ENCODE results near the gene RAB9A.

Gene RAB9A

DNA sequence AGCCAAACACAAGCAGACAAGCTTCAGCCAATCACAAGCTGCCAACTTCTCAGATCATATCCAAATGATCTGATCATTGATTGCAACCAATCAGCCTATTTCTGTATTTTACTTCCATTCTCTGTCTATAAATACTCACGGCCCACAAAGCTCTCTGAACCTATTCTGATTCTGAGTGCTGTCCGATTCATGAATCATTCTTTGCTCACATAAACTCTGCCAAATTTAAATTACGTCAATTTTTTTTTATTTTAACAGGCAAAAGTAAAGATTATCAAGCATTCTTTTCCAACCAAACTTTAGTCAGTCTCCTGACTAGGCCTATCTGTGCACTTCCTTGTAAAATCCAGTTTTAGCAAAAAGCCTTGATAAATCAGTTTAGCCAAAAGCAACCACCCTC lies 37.8 kb upstream of the RAB9A start:
- Histone ChIP-seq H3K4me2 (ENCODE audit: insufficient read depth, low read length, poor library complexity, severe bottlenecking) (no peak overlapping the region), H3K79me1 (ENCODE audit: low read depth, low read length) (no peaks in the 10 kb centered on the region), H3K23ac (ENCODE audit: low read depth, low read length, poor library complexity) (no peak overlapping the region), H3K27ac (replicated peaks; ENCODE audit: low read length) (no peak overlapping the region), H4K91ac (ENCODE audit: low read depth, low read length, poor library complexity) (no peak overlapping the region), H2BK120ac (ENCODE audit: low read depth, low read length) (no peak overlapping the region), H2BK12ac (ENCODE audit: low read length) (no peak overlapping the region), H3K27me3 (ENCODE audit: control insufficient read depth in 3 of 3, insufficient read depth in 3 of 3, low read depth in 1 of 3, low read length in 3 of 3) (no peaks in the 10 kb centered on the region), H3K4me3 (ENCODE audit: low read length in 2 of 2) (no peak overlapping the region), H2BK5ac (ENCODE audit: low read length) (no peak overlapping the region), H3K18ac (ENCODE audit: low read length) (no peak overlapping the region), H3K4ac (ENCODE audit: low read length) (no peak overlapping the region), H2AK5ac (ENCODE audit: low read depth, low read length) (no peak overlapping the region), H3K4me1 (ENCODE audit: control insufficient read depth in 2 of 2, insufficient read depth in 1 of 2, low read depth in 1 of 2, low read length in 2 of 2) (peaks cover 2 to 3% of the 10 kb centered on the region in 2 donors), H3K9me3 (replicated peaks in 1 of 2; ENCODE audit: control insufficient read depth in 2 of 2, insufficient read depth in 1 of 2, low read depth in 1 of 2, low read length in 2 of 2) (no peaks in the 10 kb centered on the region), H2BK15ac (ENCODE audit: low read length) (no peak overlapping the region), H4K8ac (ENCODE audit: low read depth, low read length) (no peak overlapping the region), H2AFZ (ENCODE audit: low read length) (no peak overlapping the region), H3K14ac (ENCODE audit: low read length) (no peak overlapping the region), H3K9ac (ENCODE audit: low read depth, low read length, poor library complexity) (no peak overlapping the region), H3K36me3 (replicated peaks in 1 of 2; ENCODE audit: control insufficient read depth in 2 of 2, insufficient read depth in 2 of 2, low read length in 2 of 2) (no peaks in the 10 kb centered on the region)
- DNase-seq (ENCODE audit: low spot score), result no peak
- WGBS, 2 donors (ENCODE audit: extremely low coverage in 2 of 2, insufficient read length in 2 of 2, insufficient replicate concordance in 1 of 2), result no CpG with 5 or more reads among the region's 3 CpGs

DNA sequence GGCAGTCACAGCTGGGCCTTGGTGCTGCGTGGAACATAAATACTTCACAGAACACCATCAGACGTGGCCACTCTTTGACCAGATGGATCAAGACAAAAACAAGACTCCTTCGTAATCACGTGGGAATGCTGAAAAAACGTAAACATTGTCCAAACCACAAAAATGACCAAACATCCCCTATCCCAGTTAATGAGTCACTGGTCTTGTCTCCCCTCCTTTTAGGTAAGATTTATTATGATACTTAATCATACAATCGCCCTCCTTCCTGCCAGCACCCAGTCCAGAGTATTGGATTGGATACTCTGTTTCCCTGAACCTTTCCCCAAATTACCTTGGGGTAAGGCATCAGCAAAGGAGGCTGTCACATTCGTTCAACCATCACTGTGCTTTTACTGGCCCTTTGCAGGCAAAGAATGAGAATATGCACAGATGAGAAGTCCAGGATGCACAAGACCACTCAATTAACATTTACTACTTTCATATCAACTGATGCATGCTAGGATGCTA lies 36.6 kb upstream of the RAB9A start:
- no peak overlapping the region for H2BK12ac ChIP-seq (ENCODE audit: low read length)
- no peak overlapping the region for H2BK15ac ChIP-seq (ENCODE audit: low read length)
- H4K91ac ChIP-seq (ENCODE audit: low read depth, low read length, poor library complexity), result no peak overlapping the region
- no peak overlapping the region for H3K23ac ChIP-seq (ENCODE audit: low read depth, low read length, poor library complexity)
- no peak overlapping the region for H3K14ac ChIP-seq (ENCODE audit: low read length)
- peak overlapping the region; percentile 65 for H2AFZ ChIP-seq (ENCODE audit: low read length)
- H3K4me2 ChIP-seq (ENCODE audit: insufficient read depth, low read length, poor library complexity, severe bottlenecking), result no peak overlapping the region
- H3K27ac ChIP-seq (replicated peaks; ENCODE audit: low read length), result no peak overlapping the region
- peaks cover 2 to 3% of the 10 kb centered on the region in 2 donors for H3K4me1 ChIP-seq (ENCODE audit: control insufficient read depth in 2 of 2, insufficient read depth in 1 of 2, low read depth in 1 of 2, low read length in 2 of 2)
- no CpG with 5 or more reads among the region's 7 CpGs for WGBS, 2 donors (ENCODE audit: extremely low coverage in 2 of 2, insufficient read length in 2 of 2, insufficient replicate concordance in 1 of 2)
- no peaks in the 10 kb centered on the region for H3K27me3 ChIP-seq (ENCODE audit: control insufficient read depth in 3 of 3, insufficient read depth in 3 of 3, low read depth in 1 of 3, low read length in 3 of 3)
- no peaks in the 10 kb centered on the region for H3K9me3 ChIP-seq (replicated peaks in 1 of 2; ENCODE audit: control insufficient read depth in 2 of 2, insufficient read depth in 1 of 2, low read depth in 1 of 2, low read length in 2 of 2)
- H3K36me3 ChIP-seq (replicated peaks in 1 of 2; ENCODE audit: control insufficient read depth in 2 of 2, insufficient read depth in 2 of 2, low read length in 2 of 2), result no peaks in the 10 kb centered on the region
- no peak overlapping the region for H3K18ac ChIP-seq (ENCODE audit: low read length)
- H3K9ac ChIP-seq (ENCODE audit: low read depth, low read length, poor library complexity), result no peak overlapping the region
- no peak overlapping the region for H4K8ac ChIP-seq (ENCODE audit: low read depth, low read length)
- H3K79me1 ChIP-seq (ENCODE audit: low read depth, low read length), result no peaks in the 10 kb centered on the region
- peak overlapping the region in 1 of 2 donors; percentile 55 for H3K4me3 ChIP-seq (ENCODE audit: low read length in 2 of 2)
- no peak overlapping the region for H2AK5ac ChIP-seq (ENCODE audit: low read depth, low read length)
- H3K4ac ChIP-seq (ENCODE audit: low read length), result no peak overlapping the region
- no peak overlapping the region for H2BK5ac ChIP-seq (ENCODE audit: low read length)
- DNase-seq (ENCODE audit: low spot score), result no peak
- H2BK120ac ChIP-seq (ENCODE audit: low read depth, low read length), result no peak overlapping the region

DNA sequence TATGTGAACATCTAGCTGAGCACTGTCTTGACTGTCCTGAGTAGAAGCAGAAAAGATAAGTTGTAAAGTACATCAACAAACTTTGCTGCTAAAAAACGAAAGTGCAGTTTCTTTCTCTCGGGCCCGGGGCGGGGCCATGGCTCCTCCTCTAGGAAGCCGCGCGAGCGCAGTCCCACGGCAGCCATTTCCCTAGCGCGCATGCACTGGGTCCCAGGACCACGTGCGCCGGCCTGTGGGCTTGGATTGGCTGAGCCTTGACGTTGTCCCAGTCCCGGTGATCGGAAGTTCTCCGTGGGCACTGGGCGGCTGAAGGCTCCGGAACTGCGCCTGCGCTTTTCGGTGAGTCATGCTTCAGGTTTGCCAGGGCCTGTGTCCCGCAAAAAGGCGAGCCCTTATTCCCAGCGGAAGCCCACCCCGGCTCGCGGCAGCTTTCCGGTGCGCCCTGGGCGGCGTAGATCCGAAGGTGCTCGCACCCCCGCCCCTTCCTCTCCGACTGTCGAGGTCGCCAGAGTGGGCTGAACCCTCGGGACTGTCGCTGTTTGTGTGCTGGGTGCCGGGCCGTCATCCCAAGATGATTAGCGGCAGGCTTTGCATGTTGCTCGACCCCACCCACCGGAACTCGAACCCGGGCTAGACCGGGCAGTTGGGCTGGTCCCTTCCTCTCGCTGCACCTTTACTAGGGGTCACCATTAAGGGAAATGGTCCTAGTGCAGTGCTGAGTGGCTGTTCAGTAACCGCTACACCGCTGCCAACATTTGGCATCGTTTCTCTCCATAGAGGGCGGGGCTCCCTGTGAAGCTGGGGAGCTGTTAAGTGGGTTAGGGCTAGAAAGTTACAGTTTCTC lies 35.9 kb upstream of the RAB9A start, which contains the start of gene TCEANC:
TSS of gene TCEANC (plus strand) at position 292 of the 844 bp plus-strand sequence. CDS start 9,368 bp downstream, outside the sequence.
- peak within 1 kb of the TSS; percentile 57 for H3K4me2 ChIP-seq (ENCODE audit: insufficient read depth, low read length, poor library complexity, severe bottlenecking)
- no peak within 1 kb of the TSS for H2BK12ac ChIP-seq (ENCODE audit: low read length)
- H3K9me3 ChIP-seq (replicated peaks in 1 of 2; ENCODE audit: control insufficient read depth in 2 of 2, insufficient read depth in 1 of 2, low read depth in 1 of 2, low read length in 2 of 2), result no peaks in the 10 kb centered on the region
- H3K9ac ChIP-seq (ENCODE audit: low read depth, low read length, poor library complexity), result peak within 1 kb of the TSS; percentile 60
- H3K79me1 ChIP-seq (ENCODE audit: low read depth, low read length), result no peaks in the 10 kb centered on the region
- no peak within 1 kb of the TSS for H4K8ac ChIP-seq (ENCODE audit: low read depth, low read length)
- peak within 1 kb of the TSS; percentile 87 for H2AFZ ChIP-seq (ENCODE audit: low read length)
- H3K23ac ChIP-seq (ENCODE audit: low read depth, low read length, poor library complexity), result no peak within 1 kb of the TSS
- no peaks in the 10 kb centered on the region for H3K27me3 ChIP-seq (ENCODE audit: control insufficient read depth in 3 of 3, insufficient read depth in 3 of 3, low read depth in 1 of 3, low read length in 3 of 3)
- peak within 1 kb of the TSS; percentile 55 to 89 for H3K4me3 ChIP-seq (ENCODE audit: low read length in 2 of 2)
- H3K18ac ChIP-seq (ENCODE audit: low read length), result peak within 1 kb of the TSS; percentile 64
- no peak within 1 kb of the TSS for H2BK15ac ChIP-seq (ENCODE audit: low read length)
- H3K4me1 ChIP-seq (ENCODE audit: control insufficient read depth in 2 of 2, insufficient read depth in 1 of 2, low read depth in 1 of 2, low read length in 2 of 2), result peaks cover 0 to 2% of the 10 kb centered on the region in 2 donors
- WGBS, 2 donors (ENCODE audit: extremely low coverage in 2 of 2, insufficient read length in 2 of 2, insufficient replicate concordance in 1 of 2), result no CpG with 5 or more reads among the region's 54 CpGs
- H3K4ac ChIP-seq (ENCODE audit: low read length), result no peak within 1 kb of the TSS
- peak within 1 kb of the TSS; percentile 75 for H2BK5ac ChIP-seq (ENCODE audit: low read length)
- no peaks in the 10 kb centered on the region for H3K36me3 ChIP-seq (replicated peaks in 1 of 2; ENCODE audit: control insufficient read depth in 2 of 2, insufficient read depth in 2 of 2, low read length in 2 of 2)
- no peak within 1 kb of the TSS for H4K91ac ChIP-seq (ENCODE audit: low read depth, low read length, poor library complexity)
- peak; percentile 82 for DNase-seq (ENCODE audit: low spot score)
- no peak within 1 kb of the TSS for H2BK120ac ChIP-seq (ENCODE audit: low read depth, low read length)
- no peak within 1 kb of the TSS for H3K14ac ChIP-seq (ENCODE audit: low read length)
- H2AK5ac ChIP-seq (ENCODE audit: low read depth, low read length), result no peak within 1 kb of the TSS
- peak within 1 kb of the TSS; percentile 86 for H3K27ac ChIP-seq (replicated peaks; ENCODE audit: low read length)

DNA sequence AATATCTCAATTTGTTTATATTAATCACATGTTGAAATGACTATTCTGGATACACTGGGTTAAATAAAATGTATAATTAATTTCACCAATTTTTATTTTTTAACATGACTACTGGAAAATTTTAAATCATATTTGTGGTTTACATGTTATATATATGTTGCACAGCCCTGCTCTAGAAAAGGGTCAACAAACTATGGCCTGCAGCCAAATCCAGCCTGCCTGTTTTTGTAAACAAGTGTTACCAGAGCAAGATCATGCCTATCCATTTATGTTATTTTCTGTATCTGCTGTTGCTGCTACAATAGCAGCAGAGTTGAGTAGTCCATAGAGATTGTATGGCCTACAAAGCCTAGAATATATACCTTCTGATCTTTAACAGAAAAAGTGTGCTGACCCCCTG lies 34.8 kb upstream of the RAB9A start:
- Histone ChIP-seq H3K9me3 (replicated peaks in 1 of 2; ENCODE audit: control insufficient read depth in 2 of 2, insufficient read depth in 1 of 2, low read depth in 1 of 2, low read length in 2 of 2) (no peaks in the 10 kb centered on the region), H2BK15ac (ENCODE audit: low read length) (no peak overlapping the region), H2BK5ac (ENCODE audit: low read length) (no peak overlapping the region), H3K9ac (ENCODE audit: low read depth, low read length, poor library complexity) (no peak overlapping the region), H3K27me3 (ENCODE audit: control insufficient read depth in 3 of 3, insufficient read depth in 3 of 3, low read depth in 1 of 3, low read length in 3 of 3) (no peaks in the 10 kb centered on the region), H3K23ac (ENCODE audit: low read depth, low read length, poor library complexity) (no peak overlapping the region), H2AK5ac (ENCODE audit: low read depth, low read length) (no peak overlapping the region), H2BK12ac (ENCODE audit: low read length) (no peak overlapping the region), H3K27ac (replicated peaks; ENCODE audit: low read length) (no peak overlapping the region), H3K36me3 (replicated peaks in 1 of 2; ENCODE audit: control insufficient read depth in 2 of 2, insufficient read depth in 2 of 2, low read length in 2 of 2) (no peaks in the 10 kb centered on the region), H3K79me1 (ENCODE audit: low read depth, low read length) (no peaks in the 10 kb centered on the region), H3K4me2 (ENCODE audit: insufficient read depth, low read length, poor library complexity, severe bottlenecking) (no peak overlapping the region), H2BK120ac (ENCODE audit: low read depth, low read length) (no peak overlapping the region), H4K8ac (ENCODE audit: low read depth, low read length) (no peak overlapping the region), H3K4me3 (ENCODE audit: low read length in 2 of 2) (peak overlapping the region in 1 of 2 donors; percentile 55), H3K4ac (ENCODE audit: low read length) (no peak overlapping the region), H3K14ac (ENCODE audit: low read length) (no peak overlapping the region), H3K18ac (ENCODE audit: low read length) (no peak overlapping the region), H4K91ac (ENCODE audit: low read depth, low read length, poor library complexity) (no peak overlapping the region), H3K4me1 (ENCODE audit: control insufficient read depth in 2 of 2, insufficient read depth in 1 of 2, low read depth in 1 of 2, low read length in 2 of 2) (peaks cover 2 to 3% of the 10 kb centered on the region in 2 donors), H2AFZ (ENCODE audit: low read length) (no peak overlapping the region)
- no peak for DNase-seq (ENCODE audit: low spot score)

Measured in neuronal stem cell (in vitro differentiated cells).